Measurements from ENCODE around the gene UBLCP1.

Gene UBLCP1

DNA sequence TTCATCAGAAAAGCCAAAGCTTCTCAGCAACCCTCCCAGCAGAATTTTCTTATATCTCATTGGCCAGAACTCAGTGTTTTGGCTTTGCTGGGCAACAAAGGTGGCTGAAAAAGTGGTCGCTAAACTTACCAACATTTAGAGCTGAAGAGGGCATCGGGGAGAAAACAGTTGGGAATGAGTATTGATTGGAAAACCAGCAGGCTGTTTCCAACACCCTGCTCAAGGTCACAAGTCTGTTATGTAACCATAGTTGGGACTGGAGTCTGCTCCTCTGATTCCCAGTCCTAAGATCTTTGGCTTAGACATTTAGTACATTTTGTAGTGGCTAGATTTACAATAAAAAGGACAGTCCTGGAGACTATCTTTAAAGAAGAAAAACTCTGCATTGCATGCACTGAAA, 50.1 kb downstream of the UBLCP1 start:
- TF ChIP-seq, protein P1, sequence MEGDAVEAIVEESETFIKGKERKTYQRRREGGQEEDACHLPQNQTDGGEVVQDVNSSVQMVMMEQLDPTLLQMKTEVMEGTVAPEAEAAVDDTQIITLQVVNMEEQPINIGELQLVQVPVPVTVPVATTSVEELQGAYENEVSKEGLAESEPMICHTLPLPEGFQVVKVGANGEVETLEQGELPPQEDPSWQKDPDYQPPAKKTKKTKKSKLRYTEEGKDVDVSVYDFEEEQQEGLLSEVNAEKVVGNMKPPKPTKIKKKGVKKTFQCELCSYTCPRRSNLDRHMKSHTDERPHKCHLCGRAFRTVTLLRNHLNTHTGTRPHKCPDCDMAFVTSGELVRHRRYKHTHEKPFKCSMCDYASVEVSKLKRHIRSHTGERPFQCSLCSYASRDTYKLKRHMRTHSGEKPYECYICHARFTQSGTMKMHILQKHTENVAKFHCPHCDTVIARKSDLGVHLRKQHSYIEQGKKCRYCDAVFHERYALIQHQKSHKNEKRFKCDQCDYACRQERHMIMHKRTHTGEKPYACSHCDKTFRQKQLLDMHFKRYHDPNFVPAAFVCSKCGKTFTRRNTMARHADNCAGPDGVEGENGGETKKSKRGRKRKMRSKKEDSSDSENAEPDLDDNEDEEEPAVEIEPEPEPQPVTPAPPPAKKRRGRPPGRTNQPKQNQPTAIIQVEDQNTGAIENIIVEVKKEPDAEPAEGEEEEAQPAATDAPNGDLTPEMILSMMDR (IDR thresholded peaks at IDR 0.05; ENCODE audit: insufficient read depth, low read depth, low read length, missing control alignments), result no peak
- H3K4me3 ChIP-seq (ENCODE audit: low read length), result no peak overlapping the region

DNA sequence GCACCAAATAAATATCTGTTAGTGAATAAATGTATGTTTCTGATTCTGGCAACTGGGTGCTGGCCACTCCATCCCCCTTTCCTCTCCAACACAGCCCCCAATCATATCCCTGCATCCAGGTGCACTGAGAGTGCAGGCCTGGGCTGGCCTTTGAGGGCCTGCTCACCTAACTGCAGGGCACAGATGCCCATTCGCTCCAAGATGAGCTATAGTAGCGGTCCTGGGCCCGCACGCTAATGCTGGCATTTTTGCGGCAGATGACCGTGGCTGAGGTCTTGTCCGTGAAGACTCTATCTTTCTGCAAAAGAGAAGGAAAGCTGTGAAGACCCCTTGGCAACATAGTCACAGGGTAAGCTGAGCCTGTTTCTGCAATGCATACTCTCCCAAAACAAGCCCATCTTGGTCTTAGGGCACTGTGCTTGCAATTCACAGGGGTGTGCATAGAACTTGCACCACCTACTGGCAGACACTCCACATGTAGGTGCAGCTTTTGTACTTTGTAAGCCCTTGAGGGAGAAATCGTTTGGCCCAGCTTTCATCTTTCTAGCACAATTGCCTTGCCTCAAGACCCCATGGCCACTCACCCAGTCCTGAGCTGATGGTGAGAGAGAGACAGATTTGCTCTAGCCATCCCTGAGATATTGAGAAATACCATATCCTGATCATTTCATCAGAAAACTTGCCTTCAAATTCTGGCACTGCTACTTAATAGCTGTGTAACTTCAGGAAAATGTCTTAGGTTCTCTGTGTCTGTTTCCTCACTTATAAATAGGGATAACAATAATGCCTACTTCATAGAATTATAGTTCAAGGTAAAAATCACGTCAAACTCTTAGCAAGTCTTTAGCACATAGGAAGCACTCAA, 53.7 kb downstream of the UBLCP1 start:
- TF ChIP-seq, protein P1 (IDR thresholded peaks at IDR 0.05; ENCODE audit: insufficient read depth, low read depth, low read length, missing control alignments), result peak; percentile 90
- H3K4me3 ChIP-seq (ENCODE audit: low read length), result no peak overlapping the region
- peak; percentile 74 for DNase-seq (ENCODE audit: low read depth)

More for the DNA sequence above, 50.1 kb downstream of the UBLCP1 start:
- DNase-seq (ENCODE audit: low read depth), result no peak

DNA sequence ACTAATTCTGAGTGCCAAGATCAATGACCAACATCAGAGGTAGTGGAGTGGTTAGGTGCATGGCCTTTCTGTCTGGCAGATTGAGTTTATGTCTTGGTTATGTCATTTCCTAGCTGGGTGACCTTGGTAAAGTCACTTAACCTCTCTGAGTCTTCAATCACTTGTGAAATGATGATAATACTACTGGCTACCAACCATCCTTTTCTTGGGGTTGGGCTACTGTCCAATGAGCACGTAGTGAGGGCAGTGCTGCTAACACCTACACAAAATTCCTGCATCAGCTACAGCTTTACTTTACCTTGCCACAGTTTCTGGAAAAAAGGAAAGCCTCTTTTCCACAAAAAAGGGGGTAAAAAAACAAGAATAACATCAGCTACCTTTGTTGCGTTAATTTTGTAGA, 54.8 kb downstream of the UBLCP1 start:
- TF ChIP-seq, protein P1 (IDR thresholded peaks at IDR 0.05; ENCODE audit: insufficient read depth, low read depth, low read length, missing control alignments), result no peak
- H3K4me3 ChIP-seq (ENCODE audit: low read length), result no peak overlapping the region
- no peak for DNase-seq (ENCODE audit: low read depth)

DNA sequence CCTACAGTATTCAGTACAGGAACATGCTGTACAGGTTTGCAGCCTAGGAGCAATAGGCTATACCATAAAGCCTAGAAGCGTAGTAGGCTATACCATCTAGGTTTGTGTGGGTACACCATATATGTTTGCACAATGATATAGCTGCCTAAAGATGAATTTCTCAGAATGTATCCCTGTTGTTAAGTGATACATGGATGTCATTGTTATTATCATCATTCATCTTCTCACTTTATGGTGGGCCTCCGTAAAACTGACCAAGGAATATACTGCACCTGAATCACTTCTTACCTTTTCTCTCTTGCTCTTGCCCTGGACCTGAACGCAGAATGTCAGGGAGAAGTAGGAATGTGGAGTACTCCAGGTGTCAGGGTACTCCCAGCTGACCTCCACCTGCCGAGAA, 55.4 kb downstream of the UBLCP1 start:
- no peak for DNase-seq (ENCODE audit: low read depth)
- no peak overlapping the region for H3K4me3 ChIP-seq (ENCODE audit: low read length)
- TF ChIP-seq, protein P1 (IDR thresholded peaks at IDR 0.05; ENCODE audit: insufficient read depth, low read depth, low read length, missing control alignments), result no peak

DNA sequence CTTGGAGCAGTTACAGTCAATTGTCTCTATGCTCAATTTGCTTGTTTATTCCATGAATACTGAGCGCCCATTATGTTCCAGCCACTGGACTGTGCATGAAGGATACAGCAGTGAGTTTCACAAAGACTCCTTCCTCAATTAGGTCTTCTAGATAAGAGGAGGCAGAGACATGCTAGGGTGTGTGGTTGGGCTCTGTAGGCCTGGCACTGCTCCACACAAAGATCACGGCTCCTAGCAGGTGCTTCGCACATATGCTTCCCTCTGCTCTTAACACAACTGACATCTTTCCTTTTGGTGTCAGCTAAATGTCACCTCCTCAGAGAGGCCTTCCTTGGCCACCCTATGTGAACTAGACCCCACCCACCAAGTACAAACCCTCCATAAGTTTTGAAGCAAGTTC, 56.3 kb downstream of the UBLCP1 start:
- TF ChIP-seq, protein P1 (IDR thresholded peaks at IDR 0.05; ENCODE audit: insufficient read depth, low read depth, low read length, missing control alignments), result no peak
- no peak for DNase-seq (ENCODE audit: low read depth)
- H3K4me3 ChIP-seq (ENCODE audit: low read length), result no peak overlapping the region

DNA sequence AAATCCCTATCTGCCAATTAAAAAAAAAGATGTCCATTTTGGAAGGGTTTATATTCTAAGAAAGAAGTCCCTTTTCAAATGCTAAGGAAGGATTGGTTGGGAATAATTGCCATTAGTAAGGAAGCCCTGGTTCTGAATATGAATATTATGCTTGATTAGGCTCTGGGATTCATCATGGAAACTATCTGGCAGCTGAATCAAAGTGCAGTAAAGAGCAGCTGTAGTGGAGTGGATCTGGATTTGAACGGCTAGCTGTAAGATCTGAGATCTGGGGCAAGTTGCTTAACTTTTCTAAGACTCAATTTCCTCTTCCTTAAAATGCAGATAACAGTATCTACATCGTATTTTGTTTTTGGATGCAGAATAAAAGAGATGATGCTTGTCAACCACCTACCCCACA, 56.7 kb downstream of the UBLCP1 start:
- H3K4me3 ChIP-seq (ENCODE audit: low read length), result no peak overlapping the region
- TF ChIP-seq, protein P1 (IDR thresholded peaks at IDR 0.05; ENCODE audit: insufficient read depth, low read depth, low read length, missing control alignments), result no peak
- no peak for DNase-seq (ENCODE audit: low read depth)

DNA sequence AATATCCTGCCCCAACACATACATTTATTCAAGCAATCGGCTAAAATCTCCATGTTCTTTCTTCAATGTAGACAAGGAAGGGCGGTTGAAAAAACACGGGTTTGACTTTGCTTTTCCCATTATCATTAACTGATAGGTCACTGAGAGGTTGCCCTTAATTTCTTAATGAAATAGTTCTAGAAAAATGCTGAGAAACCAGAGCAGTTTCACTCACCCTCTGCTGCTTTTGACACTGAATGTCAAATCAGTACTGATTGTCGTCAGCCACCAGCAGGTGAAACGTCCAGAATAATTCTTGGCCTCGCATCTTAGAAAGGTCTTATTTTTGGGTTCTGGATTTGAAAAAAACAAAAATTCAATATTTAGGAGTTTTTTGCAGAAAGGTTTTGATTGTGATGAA, 59.1 kb downstream of the UBLCP1 start:
- DNase-seq (ENCODE audit: low read depth), result no peak
- TF ChIP-seq, protein P1 (IDR thresholded peaks at IDR 0.05; ENCODE audit: insufficient read depth, low read depth, low read length, missing control alignments), result no peak
- no peak overlapping the region for H3K4me3 ChIP-seq (ENCODE audit: low read length)

Data from epithelial cell of esophagus (primary cell).